ENCODE data around the gene HBM.

DNA sequence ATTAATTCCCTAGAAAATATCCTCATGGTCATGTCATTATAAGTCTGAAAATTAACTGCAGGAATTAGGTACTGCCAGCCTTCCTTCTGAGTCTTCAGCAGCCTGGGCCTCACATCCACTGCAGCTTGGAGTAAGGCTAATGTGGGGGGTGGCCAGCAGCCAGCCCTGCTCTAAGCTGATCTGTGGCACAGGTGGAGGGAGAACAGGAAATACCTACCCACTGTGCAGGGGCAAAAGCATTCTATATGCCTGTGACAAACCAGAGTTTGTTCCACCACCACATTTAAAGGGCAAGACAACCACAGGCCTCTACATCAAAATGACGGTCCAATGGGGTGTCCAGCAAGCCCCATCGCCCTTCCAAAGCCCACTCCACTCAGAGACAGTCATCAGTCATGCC, 36.7 kb upstream of the HBM start:
- TF ChIP-seq, protein P1, sequence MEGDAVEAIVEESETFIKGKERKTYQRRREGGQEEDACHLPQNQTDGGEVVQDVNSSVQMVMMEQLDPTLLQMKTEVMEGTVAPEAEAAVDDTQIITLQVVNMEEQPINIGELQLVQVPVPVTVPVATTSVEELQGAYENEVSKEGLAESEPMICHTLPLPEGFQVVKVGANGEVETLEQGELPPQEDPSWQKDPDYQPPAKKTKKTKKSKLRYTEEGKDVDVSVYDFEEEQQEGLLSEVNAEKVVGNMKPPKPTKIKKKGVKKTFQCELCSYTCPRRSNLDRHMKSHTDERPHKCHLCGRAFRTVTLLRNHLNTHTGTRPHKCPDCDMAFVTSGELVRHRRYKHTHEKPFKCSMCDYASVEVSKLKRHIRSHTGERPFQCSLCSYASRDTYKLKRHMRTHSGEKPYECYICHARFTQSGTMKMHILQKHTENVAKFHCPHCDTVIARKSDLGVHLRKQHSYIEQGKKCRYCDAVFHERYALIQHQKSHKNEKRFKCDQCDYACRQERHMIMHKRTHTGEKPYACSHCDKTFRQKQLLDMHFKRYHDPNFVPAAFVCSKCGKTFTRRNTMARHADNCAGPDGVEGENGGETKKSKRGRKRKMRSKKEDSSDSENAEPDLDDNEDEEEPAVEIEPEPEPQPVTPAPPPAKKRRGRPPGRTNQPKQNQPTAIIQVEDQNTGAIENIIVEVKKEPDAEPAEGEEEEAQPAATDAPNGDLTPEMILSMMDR (IDR thresholded peaks at IDR 0.05; ENCODE audit: insufficient read depth, low read length, poor library complexity, severe bottlenecking): no peak
- no peak for TF ChIP-seq EZH2phosphoT487 (conservative IDR thresholded peaks at IDR 0.05; ENCODE audit: low read length)
